HL-60 (cell line): Measurements from ENCODE around the gene ZNF205.

Source experiments
- GABPA ChIP-seq: IDR thresholded peaks from 2 replicates; pipeline ENCODE4 v1.6.1; 2012; ENCODE audit warnings: low read depth
- POLR2AphosphoS5 ChIP-seq: IDR thresholded peaks from 2 replicates; pipeline ENCODE4 v1.6.1; 2012; ENCODE audit warnings: low read depth
- SPI1 ChIP-seq: IDR thresholded peaks from 2 replicates; pipeline ENCODE4 v1.6.1; 2012; ENCODE audit warnings: low read depth, mild to moderate bottlenecking, borderline replicate concordance
- TF ChIP-seq, protein P1 (sequence below): IDR thresholded peaks from one replicate; pipeline ENCODE4 v1.5.1; 2011; ENCODE audit warnings: low read length, control low read depth, inconsistent platforms; ENCODE audit not compliant: insufficient read depth
- TF ChIP-seq, protein P2 (sequence below): IDR thresholded peaks from 2 replicates; pipeline ENCODE4 v1.6.1; 2012; ENCODE audit warnings: low read depth; ENCODE audit not compliant: insufficient replicate concordance

DNA sequence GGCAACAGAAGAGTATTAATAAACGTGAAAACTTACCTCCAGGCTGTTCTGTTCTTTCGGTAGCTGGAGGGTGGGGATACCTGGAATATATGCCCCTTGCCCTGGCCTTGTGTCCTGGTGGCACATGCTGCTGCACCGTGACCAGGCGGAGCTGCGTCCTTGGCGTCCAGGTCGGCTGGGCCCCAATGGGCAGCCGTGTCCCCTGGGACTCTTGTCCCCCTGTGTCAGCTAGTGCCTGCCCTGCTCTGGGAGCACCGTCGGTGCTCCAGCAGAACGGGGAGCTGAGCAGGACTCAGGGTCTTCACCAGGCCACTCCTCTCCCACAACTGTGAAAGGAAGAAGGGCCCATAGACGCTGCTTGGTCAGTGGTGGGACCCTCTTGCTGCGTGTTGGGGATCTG lies 30.4 kb downstream of the ZNF205 start:
- TF ChIP-seq, protein P1, sequence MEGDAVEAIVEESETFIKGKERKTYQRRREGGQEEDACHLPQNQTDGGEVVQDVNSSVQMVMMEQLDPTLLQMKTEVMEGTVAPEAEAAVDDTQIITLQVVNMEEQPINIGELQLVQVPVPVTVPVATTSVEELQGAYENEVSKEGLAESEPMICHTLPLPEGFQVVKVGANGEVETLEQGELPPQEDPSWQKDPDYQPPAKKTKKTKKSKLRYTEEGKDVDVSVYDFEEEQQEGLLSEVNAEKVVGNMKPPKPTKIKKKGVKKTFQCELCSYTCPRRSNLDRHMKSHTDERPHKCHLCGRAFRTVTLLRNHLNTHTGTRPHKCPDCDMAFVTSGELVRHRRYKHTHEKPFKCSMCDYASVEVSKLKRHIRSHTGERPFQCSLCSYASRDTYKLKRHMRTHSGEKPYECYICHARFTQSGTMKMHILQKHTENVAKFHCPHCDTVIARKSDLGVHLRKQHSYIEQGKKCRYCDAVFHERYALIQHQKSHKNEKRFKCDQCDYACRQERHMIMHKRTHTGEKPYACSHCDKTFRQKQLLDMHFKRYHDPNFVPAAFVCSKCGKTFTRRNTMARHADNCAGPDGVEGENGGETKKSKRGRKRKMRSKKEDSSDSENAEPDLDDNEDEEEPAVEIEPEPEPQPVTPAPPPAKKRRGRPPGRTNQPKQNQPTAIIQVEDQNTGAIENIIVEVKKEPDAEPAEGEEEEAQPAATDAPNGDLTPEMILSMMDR, result no peak
- no peak for TF ChIP-seq GABPA
- no peak for TF ChIP-seq POLR2AphosphoS5
- TF ChIP-seq, protein P2, sequence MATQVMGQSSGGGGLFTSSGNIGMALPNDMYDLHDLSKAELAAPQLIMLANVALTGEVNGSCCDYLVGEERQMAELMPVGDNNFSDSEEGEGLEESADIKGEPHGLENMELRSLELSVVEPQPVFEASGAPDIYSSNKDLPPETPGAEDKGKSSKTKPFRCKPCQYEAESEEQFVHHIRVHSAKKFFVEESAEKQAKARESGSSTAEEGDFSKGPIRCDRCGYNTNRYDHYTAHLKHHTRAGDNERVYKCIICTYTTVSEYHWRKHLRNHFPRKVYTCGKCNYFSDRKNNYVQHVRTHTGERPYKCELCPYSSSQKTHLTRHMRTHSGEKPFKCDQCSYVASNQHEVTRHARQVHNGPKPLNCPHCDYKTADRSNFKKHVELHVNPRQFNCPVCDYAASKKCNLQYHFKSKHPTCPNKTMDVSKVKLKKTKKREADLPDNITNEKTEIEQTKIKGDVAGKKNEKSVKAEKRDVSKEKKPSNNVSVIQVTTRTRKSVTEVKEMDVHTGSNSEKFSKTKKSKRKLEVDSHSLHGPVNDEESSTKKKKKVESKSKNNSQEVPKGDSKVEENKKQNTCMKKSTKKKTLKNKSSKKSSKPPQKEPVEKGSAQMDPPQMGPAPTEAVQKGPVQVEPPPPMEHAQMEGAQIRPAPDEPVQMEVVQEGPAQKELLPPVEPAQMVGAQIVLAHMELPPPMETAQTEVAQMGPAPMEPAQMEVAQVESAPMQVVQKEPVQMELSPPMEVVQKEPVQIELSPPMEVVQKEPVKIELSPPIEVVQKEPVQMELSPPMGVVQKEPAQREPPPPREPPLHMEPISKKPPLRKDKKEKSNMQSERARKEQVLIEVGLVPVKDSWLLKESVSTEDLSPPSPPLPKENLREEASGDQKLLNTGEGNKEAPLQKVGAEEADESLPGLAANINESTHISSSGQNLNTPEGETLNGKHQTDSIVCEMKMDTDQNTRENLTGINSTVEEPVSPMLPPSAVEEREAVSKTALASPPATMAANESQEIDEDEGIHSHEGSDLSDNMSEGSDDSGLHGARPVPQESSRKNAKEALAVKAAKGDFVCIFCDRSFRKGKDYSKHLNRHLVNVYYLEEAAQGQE, result no peak
- TF ChIP-seq SPI1, result no peak
